Small intestine (tissue), 7 donors: ENCODE data around the gene PEAK3. TPM values are rescaled to one million over a fixed set of nuclear protein-coding genes. Genes with fewer than 3 reads are reported as not detected.

Source experiments
- DNase-seq, 2 donors: peaks; one replicate each; pipeline versions ENCODE4 v3.0.0 to v3.0.0-alpha.2; 2013
- FAIRE-seq: peaks from 2 replicates; lab custom pipeline; 2012; peaks lifted over from hg19 to GRCh38; lab: Jason Lieb, UNC
- H3K27ac ChIP-seq, 3 donors: one replicate each; pipeline ENCODE4 v1.5.1; 2013; ENCODE audit warnings: low read length in 2 of 3, mild to moderate bottlenecking in 2 of 3, control low read depth in 1 of 3, inconsistent platforms in 1 of 3, low read depth in 1 of 3, moderate library complexity in 1 of 3
- H3K27me3 ChIP-seq, 3 donors: one replicate each; pipeline ENCODE4 v1.6.1; 2013; ENCODE audit warnings: low read length in 3 of 3, inconsistent platforms in 1 of 3; ENCODE audit not compliant: control insufficient read depth in 3 of 3, insufficient read depth in 3 of 3
- H3K36me3 ChIP-seq, 3 donors: one replicate each; pipeline ENCODE4 v1.6.1; 2013; ENCODE audit warnings: low read length in 3 of 3, inconsistent platforms in 1 of 3, low read depth in 1 of 3, mild to moderate bottlenecking in 1 of 3, moderate library complexity in 1 of 3; ENCODE audit not compliant: control insufficient read depth in 3 of 3, insufficient read depth in 2 of 3
- H3K4me1 ChIP-seq, 3 donors: one replicate each; pipeline ENCODE4 v1.6.1; 2013; ENCODE audit warnings: low read length in 2 of 3, inconsistent platforms in 1 of 3, low read depth in 1 of 3, mild to moderate bottlenecking in 1 of 3, moderate library complexity in 1 of 3; ENCODE audit not compliant: control insufficient read depth in 3 of 3, insufficient read depth in 2 of 3
- H3K4me3 ChIP-seq, 3 donors: one replicate each; pipeline ENCODE4 v1.5.1; 2013; ENCODE audit warnings: low read length in 3 of 3, control low read depth in 1 of 3, inconsistent platforms in 1 of 3, low read depth in 1 of 3, mild to moderate bottlenecking in 1 of 3, moderate library complexity in 1 of 3
- H3K9me3 ChIP-seq, 2 donors: one replicate each; pipeline ENCODE4 v1.6.1; 2013; ENCODE audit warnings: low read depth in 1 of 2, low read length in 1 of 2; ENCODE audit not compliant: control insufficient read depth in 2 of 2, insufficient read depth in 1 of 2
- WGBS, 3 donors: extraction: QIAGEN DNeasy Blood & Tissue Kit; methylation state at CpG; one replicate each; pipeline ENCODE4 v1.1.7; 2013; 5-methylcytosine and 5-hydroxymethylcytosine counted together
- polyA plus RNA-seq, 4 donors: library from polyadenylated mRNA; stranded (reverse) in 3 of 4; unstranded in 1 of 4; fragments of 200-250 nt in 3 of 4; fragments of 120-200 nt in 1 of 4; gene quantifications; one replicate each; pipeline versions ENCODE4 v1.2.1 to v1.2.3, GENCODE V29; 2013
- donor health status: healthy with polysubstance abuse.
- donor health status: control.
- donor health status: control.
- donor health status: Bipolar disorder and iron deficiency.
- donor health status: healthy.

PEAK3 gene
- polyA plus RNA-seq, 4 donors: 0.25 to 0.54 (median 0.46) TPM; not detected in 1

GRCh38 chr19:2280633-2281264 lies 1.2 kb downstream of the PEAK3 start:
- H3K27me3 ChIP-seq: peaks cover 0 to 29% (median 0%) of the 10 kb centered on the region in 3 donors
- FAIRE-seq (no peak), DNase-seq (no peak)
- H3K4me3 ChIP-seq: no peak overlapping the region
- peaks cover 0 to 8% (median 0%) of the 10 kb centered on the region in 3 donors for H3K36me3 ChIP-seq
- WGBS, 3 donors: 35 to 66% (median 50%) methylated on average over 25 to 26 of the region's 26 CpGs
- H3K4me1 ChIP-seq: peaks cover 0 to 16% (median 0%) of the 10 kb centered on the region in 3 donors
- H3K27ac ChIP-seq: no peak overlapping the region
- no peaks in the 10 kb centered on the region for H3K9me3 ChIP-seq

GRCh38 chr19:2278459-2279158 lies 3.4 kb downstream of the PEAK3 start:
- 25 to 67% (median 45%) methylated on average over 28 to 33 of the region's 33 CpGs for WGBS, 3 donors
- peaks cover 0 to 25% (median 0%) of the 10 kb centered on the region in 3 donors for H3K27me3 ChIP-seq
- H3K4me3 ChIP-seq: no peak overlapping the region
- peaks cover 0 to 24% (median 0%) of the 10 kb centered on the region in 3 donors for H3K36me3 ChIP-seq
- peaks cover 0 to 22% (median 2%) of the 10 kb centered on the region in 3 donors for H3K4me1 ChIP-seq
- DNase-seq: peak; percentile 49 to 87
- no peak for FAIRE-seq
- no peaks in the 10 kb centered on the region for H3K9me3 ChIP-seq
- no peak overlapping the region for H3K27ac ChIP-seq

DNA sequence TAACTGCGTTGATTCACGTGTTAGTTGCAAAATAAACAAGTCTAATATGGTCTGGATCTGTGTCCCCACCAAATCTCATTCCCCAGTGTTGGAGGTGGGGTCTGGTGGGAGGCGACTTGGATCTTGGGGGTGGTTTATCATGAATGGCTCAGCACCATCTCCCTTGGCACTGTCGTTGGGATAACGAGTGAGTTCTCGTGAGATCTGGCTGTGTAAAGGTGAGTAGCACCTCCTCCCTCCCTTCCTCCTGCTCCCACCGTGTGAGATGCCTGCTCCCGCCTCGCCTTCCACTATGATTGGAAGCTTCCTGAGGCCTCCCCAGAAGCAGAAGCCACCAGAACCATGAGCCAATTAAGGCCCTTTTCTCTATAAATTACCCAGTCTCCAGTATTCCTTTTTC lies 4.8 kb downstream of the PEAK3 start:
- 80 to 81% (median 81%) methylated on average over 9 of the region's 9 CpGs for WGBS, 3 donors
- peaks cover 0 to 13% (median 0%) of the 10 kb centered on the region in 3 donors for H3K27me3 ChIP-seq
- no peak for FAIRE-seq
- no peak for DNase-seq
- no peak overlapping the region for H3K4me3 ChIP-seq
- H3K4me1 ChIP-seq: peaks cover 2 to 31% (median 2%) of the 10 kb centered on the region in 3 donors
- no peaks in the 10 kb centered on the region for H3K9me3 ChIP-seq
- H3K27ac ChIP-seq: no peak overlapping the region
- H3K36me3 ChIP-seq: peaks cover 2 to 38% (median 8%) of the 10 kb centered on the region in 3 donors

DNA sequence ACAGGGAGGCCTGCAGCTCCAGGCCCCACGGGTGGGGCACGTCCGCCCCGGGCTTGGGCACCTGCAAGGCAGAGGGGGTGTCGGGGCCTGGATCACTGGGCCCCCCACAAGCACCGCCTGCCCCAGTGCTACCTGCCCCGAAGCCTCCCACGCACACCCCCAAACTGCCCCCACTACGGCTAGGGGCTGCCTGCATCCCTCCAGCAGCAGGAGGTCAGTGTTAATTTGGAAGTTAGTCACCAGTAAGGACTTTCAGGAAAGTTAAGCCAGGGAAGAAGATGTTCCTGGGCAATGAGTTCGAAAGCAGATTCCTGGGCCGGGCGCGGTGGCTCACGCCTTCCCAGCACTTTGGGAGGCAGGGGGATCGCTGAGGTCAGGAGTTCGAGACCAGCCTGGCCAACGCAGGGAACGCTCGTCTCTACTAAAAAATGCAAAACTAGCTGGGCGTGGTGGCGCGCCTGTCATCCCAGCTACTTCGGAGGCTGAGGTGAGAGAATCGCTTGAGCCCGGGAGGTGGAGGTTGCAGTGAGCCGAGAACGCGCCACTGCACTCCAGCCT lies 5.5 kb downstream of the PEAK3 start:
- Histone ChIP-seq H3K27me3 (peaks cover 0 to 7% (median 0%) of the 10 kb centered on the region in 3 donors), H3K4me3 (no peak overlapping the region), H3K9me3 (no peaks in the 10 kb centered on the region), H3K27ac (no peak overlapping the region), H3K36me3 (peaks cover 2 to 44% (median 12%) of the 10 kb centered on the region in 3 donors), H3K4me1 (peaks cover 5 to 31% (median 6%) of the 10 kb centered on the region in 3 donors)
- DNase-seq (no peak), FAIRE-seq (no peak)
- 81 to 90% (median 86%) methylated on average over 28 of the region's 28 CpGs for WGBS, 3 donors

DNA sequence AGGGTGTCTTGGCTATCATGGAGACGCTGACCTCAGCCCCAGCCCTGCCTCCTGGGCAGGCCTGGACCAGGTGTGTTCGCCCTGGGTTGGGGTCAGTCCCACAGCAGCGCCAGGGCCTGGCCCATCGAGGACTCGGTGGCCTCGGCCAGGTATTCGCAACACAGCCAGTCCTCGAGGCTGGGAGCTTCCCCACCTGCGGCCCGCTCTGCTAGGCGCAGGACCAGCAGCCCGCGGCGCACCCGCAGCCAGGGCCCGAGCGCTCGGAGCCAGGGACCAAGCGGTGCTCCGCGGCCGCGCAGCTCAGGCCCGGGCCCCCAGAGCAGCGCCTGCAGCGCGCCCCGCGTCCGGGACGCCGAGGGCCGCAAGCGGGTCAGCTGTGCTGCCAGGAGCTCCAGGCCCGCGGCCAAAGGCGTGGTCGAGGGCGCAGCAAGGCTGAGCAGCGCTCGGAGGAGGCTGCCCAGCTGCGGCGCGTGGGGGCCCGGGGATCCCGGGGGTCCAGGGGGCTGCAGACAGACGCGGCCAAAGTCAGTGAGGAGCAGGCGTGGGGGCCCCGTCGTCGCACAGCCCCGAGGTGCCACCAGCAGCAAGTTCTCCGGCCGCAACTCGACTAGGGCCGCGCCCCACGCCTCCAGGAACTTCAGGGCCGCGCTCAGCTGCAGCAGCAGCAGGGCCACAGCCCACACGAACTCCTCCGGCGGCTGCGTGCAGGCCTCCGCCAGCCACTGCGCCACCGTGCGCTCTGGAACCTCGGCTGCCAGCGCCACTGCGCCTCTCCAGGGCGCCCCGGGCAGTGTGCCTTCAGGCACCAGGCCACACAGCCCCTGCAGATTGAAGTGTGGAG lies 6.2 kb downstream of the PEAK3 start:
- Histone ChIP-seq H3K27ac (no peak overlapping the region), H3K27me3 (peaks cover 0 to 5% (median 0%) of the 10 kb centered on the region in 3 donors), H3K4me3 (no peak overlapping the region), H3K9me3 (no peaks in the 10 kb centered on the region), H3K36me3 (peaks cover 2 to 51% (median 13%) of the 10 kb centered on the region in 3 donors), H3K4me1 (peaks cover 5 to 35% (median 6%) of the 10 kb centered on the region in 3 donors)
- WGBS, 3 donors: 54 to 80% (median 70%) methylated on average over 42 to 74 of the region's 74 CpGs
- FAIRE-seq: no peak
- peak in 1 of 2 donors; percentile 62 for DNase-seq

DNA sequence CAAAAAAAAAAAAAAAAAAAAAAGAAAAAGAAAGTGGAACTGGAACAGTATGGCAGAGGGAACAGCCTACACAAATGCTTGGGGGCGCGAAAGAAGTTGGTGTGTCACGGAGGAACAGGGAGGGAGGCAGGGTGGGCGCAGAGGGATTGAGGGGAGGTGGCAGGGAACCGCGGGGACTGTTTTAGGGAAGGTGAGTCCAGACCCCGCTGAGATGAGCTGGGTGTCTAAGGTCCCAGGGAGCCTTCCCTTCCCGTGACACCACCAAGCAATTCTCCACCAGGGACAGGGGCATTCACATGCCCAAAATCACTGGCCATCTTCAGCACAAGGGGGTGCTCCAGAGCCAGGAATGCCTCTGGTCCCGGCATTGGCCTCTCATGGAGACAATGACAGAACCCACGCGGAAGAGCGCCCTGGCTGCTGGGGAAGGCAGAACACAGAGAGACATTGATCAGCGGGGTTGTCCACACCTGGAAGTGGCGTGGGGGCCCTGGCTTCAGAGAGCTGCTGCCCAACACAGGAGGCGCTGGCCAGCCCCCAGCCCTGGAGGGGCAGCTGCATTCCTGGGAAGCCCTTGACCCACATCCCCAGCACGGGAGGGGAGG lies 6.9 kb downstream of the PEAK3 start:
- peaks cover 5 to 35% (median 6%) of the 10 kb centered on the region in 3 donors for H3K4me1 ChIP-seq
- peaks cover 2 to 51% (median 13%) of the 10 kb centered on the region in 3 donors for H3K36me3 ChIP-seq
- no peak overlapping the region for H3K4me3 ChIP-seq
- H3K9me3 ChIP-seq: no peaks in the 10 kb centered on the region
- WGBS, 3 donors: 45 to 55% (median 55%) methylated on average over 16 of the region's 16 CpGs
- H3K27ac ChIP-seq: no peak overlapping the region
- DNase-seq (peak; percentile 76 to 80), FAIRE-seq (no peak)
- no peaks in the 10 kb centered on the region for H3K27me3 ChIP-seq

DNA sequence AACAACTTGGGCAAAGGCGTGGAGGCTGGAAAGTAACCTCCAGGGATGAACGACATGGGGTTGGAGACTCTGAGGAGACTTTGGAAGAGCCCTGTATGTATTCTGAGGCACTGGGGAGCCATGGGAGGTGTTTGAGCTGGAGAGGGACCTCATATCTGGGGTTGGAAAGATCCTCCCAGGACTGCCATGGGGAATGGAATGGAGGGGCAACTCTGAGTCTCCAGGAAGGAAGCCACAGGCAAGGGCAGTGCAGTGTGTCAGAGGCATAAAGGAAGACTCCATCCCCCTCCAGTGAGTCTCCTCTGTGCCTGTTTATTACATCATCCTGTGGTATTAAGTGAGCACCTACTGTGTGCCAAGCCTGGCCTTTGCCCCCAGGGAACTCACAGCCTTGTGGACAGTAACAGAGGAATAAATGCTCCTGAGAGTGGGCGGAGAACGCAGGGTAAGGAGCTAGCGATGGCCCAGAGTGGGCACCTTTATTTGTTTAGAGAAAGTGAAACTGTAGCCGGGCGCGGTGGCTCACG lies 7.7 kb downstream of the PEAK3 start:
- DNase-seq (no peak), FAIRE-seq (no peak)
- Histone ChIP-seq H3K4me3 (no peak overlapping the region), H3K9me3 (no peaks in the 10 kb centered on the region), H3K27me3 (no peaks in the 10 kb centered on the region), H3K36me3 (peaks cover 2 to 51% (median 13%) of the 10 kb centered on the region in 3 donors), H3K4me1 (peaks cover 5 to 35% (median 6%) of the 10 kb centered on the region in 3 donors), H3K27ac (peak overlapping the region in 2 of 3 donors; percentile 78 to 79)
- 57 to 81% (median 73%) methylated on average over 9 of the region's 9 CpGs for WGBS, 3 donors
